Kidney glomerular epithelial cell (primary cell): Measurements from ENCODE around the gene TRIP12.
"Not testable (repeated sequence)": the region's sequence is repeated elsewhere in the genome, so short reads cannot be mapped to it uniquely, and the experiment has no call there.

Experiments
- DNase-seq: peaks from one replicate; lab custom pipeline; 2025; lab: John Stamatoyannopoulos, UW

The TRIP12 gene

GRCh38 chr2:229831805-229832509, 89.9 kb downstream of the TRIP12 start:
- DNase-seq, result no peak

DNA sequence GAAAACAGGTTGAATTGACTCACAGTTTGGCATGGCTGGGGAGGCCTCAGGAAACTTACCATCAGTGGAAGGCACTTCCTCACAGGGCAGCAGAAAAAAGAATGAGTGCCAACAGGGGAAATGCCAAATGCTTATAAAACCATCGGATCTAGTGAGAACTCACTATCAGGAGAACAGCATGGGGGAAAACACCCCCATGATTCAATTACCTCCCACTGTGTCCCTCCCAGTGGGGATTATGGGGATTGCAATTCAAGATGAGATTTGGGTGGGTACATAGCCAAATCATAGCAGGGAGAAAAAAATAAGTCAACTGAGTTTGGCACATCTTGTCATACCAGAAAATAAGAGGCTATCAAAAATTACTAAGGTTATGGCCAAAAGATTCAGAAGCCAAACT, 96.3 kb downstream of the TRIP12 start:
- no peak for DNase-seq

DNA sequence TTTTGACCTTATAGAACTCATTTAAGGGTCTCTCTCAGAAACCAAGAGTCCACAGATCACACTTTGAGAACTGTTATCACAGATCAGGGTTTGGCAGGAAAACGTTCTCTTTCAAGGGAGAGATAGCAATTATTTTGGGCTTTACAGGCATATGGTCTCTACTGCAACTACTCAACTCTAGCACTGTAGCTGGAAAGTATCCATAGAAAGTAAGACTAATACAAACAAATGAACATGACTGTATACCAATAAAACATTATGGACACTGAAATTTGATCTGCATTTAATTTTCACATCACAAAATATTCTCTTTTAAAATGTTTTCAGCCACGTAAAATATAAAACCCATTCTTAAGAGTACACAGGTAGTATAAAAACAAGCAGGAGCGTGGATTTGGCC, 100.5 kb downstream of the TRIP12 start:
- DNase-seq, result no peak

- no peak for DNase-seq
These were observed 103.6 kb downstream of the TRIP12 start for GRCh38 chr2:229818230-229818629.

- peak; percentile 45 for DNase-seq
These were observed 106.0 kb downstream of the TRIP12 start for GRCh38 chr2:229815858-229816257.

DNA sequence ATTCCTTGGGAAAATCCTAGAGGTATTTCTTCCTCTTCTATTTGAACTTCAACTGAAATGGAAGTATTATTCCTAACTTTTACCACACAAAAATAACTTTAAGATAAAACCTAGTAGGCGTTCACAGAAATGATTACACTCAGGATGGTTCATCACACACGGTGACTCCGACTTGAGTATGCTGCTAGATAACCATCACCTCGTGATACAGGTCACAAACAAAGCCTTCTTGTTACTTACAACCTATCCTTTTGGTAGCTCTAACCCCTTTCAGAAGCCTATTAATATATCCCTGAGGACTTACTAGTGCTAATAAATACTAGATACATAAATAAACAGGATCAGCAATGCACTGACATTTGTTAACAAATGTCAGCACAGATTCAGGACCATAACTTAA, 106.5 kb downstream of the TRIP12 start:
- no peak for DNase-seq

- no peak for DNase-seq
These were observed 111.0 kb downstream of the TRIP12 start for GRCh38 chr2:229810786-229811185.

- DNase-seq, result no peak
These were observed 116.2 kb downstream of the TRIP12 start for GRCh38 chr2:229805559-229805958.

- DNase-seq, result no peak
These were observed 119.0 kb downstream of the TRIP12 start for GRCh38 chr2:229802785-229803184.

DNA sequence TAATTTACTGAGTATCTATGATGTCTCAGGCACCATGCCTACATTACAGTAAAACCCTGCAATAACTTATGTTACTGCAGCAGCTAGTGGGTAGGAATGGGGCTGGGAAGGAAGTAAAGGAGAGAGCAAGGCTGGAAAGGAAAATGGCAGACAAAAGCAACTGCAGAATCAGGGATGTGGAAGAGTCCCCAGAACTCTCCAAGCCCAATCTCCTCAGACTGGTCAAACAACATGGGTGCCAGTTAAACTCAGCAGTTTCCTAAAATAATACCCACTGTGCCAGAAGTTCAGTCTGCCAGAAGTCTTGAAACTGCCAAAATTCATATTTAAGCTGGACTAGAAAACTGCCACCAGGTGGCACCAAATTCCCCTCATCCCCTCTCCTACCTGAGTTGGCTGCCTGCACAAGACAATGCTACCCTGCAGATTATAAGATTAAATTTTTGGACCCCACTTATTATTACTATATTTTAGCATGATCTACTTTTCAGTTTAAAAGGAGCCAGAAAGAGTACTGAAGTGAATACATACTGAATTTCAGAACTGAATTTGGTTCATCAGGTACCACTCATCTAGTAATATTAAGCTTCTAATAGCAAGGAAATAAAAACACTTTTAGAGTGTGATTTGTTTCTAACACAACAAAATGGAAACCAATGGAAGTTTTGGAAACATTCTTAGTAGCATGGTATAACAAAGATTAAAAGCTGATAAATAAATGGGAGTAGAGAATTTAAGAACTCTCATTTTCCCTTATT, 120.6 kb downstream of the TRIP12 start:
- DNase-seq, result peak; percentile 25

- no peak for DNase-seq
These were observed 123.2 kb downstream of the TRIP12 start for GRCh38 chr2:229798446-229799155.

DNA sequence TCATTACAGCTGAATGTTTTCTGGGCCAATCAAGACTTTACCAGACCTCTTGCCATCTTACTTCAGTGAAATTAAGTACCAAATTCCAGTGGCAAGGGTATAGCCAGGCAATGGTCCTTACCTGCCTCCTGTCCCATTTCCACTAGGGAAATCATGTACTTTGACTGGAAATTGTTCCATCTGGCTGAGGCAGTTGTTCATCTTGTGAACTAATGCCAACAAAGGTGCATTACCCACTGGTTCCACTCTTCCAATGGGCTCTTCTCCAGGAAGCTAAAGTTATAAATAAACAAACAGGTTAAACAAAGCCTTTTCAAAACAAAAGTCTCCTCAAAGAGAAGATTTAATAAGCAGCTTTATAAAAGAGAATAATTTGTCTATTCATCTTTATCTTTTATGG, 126.8 kb downstream of the TRIP12 start:
- no peak for DNase-seq

DNA sequence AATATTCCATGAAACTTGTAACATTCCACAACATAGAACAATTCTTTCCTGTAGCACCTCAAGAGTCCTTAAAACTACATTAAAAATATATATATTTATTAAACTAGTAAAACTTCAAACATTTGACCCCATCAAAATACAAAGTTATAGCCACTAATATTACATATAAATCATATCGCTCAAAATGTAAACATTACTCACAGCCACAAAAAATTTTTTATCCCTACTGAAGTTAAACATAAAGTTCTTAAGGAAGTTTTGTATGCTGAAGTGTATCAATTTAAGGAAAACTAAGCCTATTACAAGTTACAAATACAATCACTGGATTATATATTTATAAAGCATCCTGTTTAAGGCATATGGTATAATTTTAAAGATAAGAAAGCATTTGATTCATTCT, 127.2 kb downstream of the TRIP12 start:
- DNase-seq, result no peak

DNA sequence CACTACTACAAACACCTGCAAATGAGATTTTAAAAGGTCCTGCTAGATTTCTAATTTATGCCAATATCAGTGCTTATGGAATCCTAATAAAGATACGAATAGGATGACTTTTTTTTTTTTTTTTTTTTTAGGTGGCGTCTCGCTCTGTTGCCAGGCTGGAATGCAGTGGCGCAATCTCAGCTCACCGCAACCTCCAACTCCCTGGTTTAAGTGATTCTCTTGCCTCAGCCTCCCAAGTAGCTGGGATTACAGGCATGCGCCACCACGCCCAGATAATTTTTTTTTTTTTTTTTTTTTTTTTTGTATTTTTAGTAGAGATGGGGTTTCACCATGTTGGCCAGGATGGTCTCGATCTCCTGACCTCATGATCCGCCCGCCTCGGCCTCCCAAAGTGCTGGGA, 135.5 kb downstream of the TRIP12 start:
- not testable (repeated sequence) for DNase-seq

GRCh38 chr2:229784791-229785190, 137.0 kb downstream of the TRIP12 start:
- no peak for DNase-seq

DNA sequence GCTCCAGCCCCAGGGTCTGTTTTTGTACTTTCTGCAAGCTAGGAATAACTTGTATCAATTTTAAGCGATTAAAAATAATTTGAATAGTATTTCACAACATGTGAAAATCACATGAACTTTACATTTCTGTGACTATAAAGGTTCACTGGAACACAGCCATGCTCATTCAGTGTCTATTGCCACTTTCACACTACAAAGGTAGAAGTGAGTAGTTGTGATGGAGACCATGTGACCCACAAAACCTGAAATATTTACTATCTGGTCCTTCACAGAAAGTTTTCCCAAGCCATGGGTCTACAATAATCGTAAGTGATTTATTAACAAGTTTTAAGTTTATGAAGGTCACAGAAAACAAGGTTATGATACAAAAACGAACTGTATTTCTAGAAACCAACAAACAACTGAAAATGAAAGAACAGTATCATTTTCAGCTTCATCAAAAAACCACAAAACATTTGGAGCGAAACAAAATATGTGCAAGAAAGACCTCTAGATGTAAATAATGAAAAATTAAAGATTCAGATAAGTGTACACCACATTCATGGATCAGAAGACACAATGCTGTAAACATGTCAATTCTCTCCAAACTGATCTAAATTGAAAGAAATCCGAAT, 138.6 kb downstream of the TRIP12 start:
- no peak for DNase-seq

DNA sequence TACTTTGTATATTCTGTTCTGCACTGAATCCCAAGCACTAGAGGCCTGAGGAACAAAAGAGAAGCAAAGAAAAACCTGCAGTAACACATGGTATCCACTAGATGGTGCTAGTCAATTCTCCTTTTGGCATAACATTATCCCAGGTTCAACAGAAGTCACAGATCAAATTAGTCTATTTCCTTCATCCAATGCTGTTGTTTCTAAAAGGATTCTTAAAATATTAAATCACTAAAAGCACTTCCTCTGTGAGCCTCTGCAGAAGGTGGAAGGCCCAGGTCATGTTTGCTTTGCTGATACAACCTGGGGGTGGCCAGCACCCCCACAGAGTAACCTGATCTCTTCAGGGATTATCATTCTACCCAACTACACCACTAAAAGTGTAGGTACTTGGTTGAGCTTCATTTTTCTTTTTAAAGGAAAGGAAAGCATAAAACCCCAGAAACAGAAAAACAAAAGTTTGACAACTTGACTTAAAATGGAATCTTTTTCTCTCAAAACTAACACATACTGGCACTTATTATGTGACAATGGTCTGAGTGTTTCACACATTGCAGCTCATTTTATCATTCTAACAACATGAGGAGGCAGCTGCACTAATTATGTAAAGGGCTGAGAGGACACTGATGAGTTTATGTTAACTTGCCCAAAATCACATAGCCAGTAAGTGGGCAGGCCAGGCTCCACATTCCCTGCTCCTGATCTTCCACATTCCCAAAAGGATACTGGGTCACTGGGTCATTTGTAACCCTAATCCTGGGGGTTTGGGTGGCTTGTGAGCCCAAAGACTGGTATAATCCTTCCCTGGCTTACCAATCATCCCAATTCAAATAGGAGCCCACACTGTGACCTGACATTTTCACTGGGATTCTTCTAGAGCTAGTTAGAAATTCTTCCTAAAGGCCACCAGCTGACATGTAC, 140.7 kb downstream of the TRIP12 start:
- DNase-seq, result peak; percentile 37

GRCh38 chr2:229779650-229780049, 142.2 kb downstream of the TRIP12 start:
- no peak for DNase-seq

DNA sequence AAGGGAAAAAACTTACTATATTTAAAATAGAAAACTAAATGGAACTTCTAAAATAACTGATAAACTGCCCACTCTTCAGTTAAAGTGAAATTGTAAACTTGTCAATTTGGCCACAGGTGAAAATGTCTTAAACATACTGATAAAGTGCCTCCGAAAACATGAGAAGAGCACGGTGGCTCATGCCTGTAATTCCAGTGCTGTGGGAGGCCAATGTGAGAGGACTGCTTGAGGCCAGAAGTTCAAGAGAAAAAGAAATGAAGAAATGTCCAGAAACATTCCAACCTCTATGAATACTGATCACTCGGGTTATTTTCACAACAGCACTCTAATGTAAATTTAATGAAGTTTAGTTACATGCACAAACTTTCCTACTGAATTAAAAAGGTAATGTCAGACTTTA, 144.1 kb downstream of the TRIP12 start:
- DNase-seq, result no peak

- DNase-seq, result no peak
These were observed 146.0 kb downstream of the TRIP12 start for GRCh38 chr2:229775614-229776313.

GRCh38 chr2:229774237-229774636, 147.6 kb downstream of the TRIP12 start:
- DNase-seq, result no peak
